ENCODE results near the gene ARHGEF37.

Gene ARHGEF37

GRCh38 chr5:149604321-149604720 is 23.0 kb downstream of the ARHGEF37 start:
- DNase-seq: no peak

DNA sequence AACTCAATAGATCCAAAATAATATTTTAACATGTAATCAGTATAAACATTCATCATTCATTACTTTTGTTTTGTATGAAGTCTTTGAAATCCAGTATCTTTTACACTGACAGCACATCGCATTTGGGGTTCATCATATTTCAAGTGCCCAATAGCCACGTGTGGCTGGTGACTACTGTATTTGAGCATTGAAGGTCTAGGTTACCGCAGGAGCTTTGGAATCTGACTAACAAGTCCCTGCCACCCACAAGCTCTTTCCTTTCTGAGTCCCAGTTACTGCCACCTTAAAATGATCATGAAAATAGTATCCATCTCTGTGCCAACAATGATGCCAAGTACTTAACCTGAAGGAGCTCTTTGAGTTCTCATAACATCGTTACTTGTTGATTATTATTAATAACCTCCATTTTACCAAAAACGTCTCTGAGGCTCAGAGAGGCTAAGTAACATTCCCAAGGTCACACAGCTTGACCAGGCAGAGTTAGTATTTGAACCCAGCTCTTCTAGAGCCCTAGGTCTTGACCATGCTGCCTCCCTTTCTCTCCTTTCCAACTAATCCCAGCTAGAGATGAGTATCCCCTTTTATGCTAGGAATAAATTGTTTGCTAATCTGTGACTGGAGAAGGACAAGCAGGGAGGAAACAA is 24.2 kb downstream of the ARHGEF37 start:
- no peak for DNase-seq

DNA sequence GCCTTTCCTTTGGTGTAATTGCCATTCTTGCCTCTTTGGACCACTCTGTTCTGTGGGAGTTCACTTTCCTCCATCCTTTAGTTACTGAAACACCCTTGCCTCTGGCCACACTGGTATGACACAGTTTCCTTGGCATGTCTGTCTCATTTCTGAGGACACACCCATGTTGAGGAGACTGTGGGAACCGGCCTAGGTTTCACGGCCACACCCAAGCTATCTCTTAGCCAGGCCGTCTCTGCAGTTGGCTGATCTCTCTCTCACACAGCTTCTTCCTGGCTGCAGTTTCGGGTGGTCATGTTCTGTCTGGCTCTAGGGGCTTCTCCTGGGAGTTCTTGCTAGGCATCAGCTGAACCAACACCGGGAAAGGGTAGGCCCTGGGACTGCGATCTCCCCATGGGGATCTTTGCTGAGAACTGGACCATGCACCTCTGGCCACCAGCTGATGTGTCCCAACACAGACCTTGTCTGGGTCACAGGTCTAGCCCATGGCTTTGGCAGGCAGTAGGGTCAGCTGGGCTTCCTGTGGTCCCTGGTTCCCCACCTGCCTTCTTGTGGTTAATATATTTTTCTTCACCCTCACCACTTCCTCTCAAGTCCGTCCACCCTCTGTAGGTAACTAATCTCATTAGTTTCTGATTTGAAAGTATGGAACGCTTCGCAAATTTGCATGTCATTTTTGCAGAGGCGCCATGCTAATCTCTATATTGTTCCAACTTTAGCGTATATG is 24.9 kb downstream of the ARHGEF37 start:
- peak in 1 of 2 donors; percentile 7 for DNase-seq

GRCh38 chr5:149608936-149609545 is 27.7 kb downstream of the ARHGEF37 start:
- DNase-seq: no peak

DNA sequence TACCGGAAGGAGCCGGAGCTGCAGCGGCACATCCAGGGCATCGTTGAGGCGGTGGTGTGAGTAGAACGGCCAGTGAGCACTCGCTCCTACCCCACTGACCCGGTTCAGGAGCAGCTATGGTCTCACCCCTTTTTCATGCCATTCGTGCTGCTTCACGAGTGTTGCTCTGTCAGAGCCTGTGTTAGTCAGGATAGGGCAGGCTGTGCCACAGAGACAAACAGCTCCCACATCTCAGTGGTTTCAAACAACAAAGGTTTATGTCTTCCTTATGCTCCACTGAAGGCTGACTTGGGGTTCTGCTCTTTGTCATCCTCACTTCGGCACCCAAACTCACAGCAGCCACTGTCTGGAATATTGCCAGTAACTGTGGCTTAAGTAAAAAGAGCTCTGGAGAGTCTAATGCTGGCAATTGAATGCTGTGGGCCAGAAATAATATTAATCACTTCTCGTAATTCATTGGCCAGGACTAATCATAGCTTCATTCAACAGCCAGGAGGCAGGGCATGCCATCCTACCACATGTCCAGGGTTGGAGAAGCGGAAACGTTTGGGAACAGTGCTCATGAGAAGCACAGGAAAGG is 28.4 kb downstream of the ARHGEF37 start:
- DNase-seq: no peak

- DNase-seq: no peak
Observed at GRCh38 chr5:149610589-149611255, 29.4 kb downstream of the ARHGEF37 start.

- no peak for DNase-seq
Observed at GRCh38 chr5:149611326-149611725, 30.0 kb downstream of the ARHGEF37 start.

GRCh38 chr5:149614034-149614907 is 33.0 kb downstream of the ARHGEF37 start:
- no peak for DNase-seq

DNA sequence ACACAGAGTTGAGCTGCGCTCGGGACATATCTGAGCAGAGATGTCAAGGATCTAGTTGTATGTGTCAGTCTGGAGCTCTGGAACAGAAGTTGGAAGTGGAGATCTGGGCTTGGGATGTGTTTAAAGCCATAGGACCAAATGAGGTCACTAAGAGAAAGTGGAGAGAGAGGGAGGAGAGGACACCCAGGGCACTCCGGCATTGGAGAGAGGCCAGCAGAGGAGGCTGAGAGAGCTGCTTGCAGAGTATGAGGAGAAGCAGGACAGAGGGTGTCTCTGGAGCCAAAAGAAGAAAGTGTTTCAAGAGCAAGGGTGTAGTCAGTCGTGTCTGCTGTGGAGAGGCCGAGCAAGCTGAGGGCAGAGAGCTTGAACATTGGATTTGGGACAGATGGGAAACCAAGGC is 34.7 kb downstream of the ARHGEF37 start:
- DNase-seq: no peak

- no peak for DNase-seq
Observed at GRCh38 chr5:149616727-149617285, 35.5 kb downstream of the ARHGEF37 start.

DNA sequence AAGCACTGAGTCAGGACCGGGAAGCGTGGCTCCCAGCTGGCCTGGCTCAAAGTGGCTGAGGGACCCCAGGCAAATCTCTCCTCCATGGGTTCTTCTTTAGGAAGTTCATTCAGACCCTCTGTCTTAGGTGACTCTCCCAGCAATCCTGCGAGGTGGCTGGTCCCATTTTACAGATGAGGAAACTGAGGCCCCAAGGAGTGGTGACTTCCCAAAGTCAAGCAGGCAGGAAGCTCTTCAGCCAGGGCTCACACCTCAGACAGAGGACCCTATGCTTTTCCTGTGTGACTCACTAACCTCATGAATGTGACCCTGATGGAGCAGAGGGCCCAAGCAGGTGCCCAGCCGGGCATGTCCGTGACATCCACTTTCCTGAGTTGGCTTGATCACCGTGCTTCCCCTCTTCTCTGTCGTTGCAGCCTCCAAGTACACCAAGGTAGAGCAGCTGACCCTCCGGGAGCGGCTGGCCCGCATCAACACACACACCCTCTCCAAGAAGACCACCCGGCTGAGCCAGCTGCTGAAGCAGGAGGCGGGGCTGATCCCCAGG is 36.5 kb downstream of the ARHGEF37 start:
- DNase-seq: no peak

- DNase-seq: peak; percentile 9 to 13
Observed at GRCh38 chr5:149618581-149619248, 37.4 kb downstream of the ARHGEF37 start.

- no peak for DNase-seq
Observed at GRCh38 chr5:149621415-149622098, 40.3 kb downstream of the ARHGEF37 start.

DNA sequence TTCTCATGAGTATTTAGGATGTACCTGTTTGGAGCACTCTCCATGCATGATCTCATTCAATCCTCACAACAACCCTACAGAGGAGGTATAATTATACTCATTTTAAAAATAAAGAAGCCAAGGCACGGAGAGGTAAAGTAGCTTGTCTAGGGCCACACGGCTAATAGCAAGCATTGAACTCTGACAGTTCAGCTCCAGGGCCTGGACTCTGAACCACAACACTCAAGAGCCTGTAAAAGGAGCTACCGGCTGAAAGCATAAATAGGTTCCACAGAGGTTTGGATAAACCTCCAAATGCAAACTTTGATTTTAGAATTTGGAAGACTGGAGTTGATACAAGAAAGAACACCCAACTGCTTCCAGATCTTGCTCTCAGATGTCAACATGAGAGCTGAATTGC is 41.2 kb downstream of the ARHGEF37 start:
- DNase-seq: no peak

GRCh38 chr5:149623473-149623872 is 42.2 kb downstream of the ARHGEF37 start:
- no peak for DNase-seq

GRCh38 chr5:149627070-149627469 is 45.8 kb downstream of the ARHGEF37 start:
- no peak for DNase-seq

DNA sequence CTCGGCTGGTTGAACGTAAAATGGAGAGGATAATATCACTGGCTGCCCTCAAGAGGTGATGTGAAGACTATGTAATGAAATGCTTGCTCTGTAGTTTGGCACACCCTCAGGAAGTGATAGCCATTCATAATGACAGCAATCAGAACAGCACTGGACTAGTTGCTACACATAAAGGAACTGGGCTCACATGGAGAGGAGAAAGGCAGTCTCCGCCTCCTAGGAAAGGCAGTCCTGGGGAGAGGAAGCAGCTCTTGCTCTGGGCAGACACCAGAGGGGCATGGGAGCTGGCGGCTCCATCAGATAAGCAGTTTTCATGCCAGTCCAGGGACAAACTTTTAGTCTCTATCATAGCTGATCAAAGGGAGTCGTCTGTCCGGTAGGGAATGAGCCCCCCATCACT is 46.9 kb downstream of the ARHGEF37 start:
- no peak for DNase-seq

- DNase-seq: no peak
Observed at GRCh38 chr5:149628846-149629388, 47.6 kb downstream of the ARHGEF37 start.

DNA sequence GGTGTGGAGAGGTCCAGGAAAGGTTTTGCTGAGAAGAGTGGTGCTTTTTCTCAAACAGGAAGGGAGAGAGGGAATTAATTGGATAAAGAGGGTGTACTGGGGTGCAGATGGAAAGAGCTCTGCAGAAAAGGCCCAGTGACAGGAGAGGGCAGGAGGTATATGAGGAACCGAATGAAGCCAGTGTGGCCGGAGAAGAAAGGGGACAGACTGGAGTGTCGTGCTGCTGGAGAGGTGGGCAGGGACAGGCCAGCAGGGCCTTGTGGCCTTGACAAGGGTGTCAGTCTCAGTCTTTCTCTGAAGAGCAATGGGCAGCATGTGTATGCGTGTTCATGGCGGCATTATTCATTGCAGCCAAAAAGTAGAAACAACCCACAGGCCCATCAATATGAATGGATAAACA is 48.1 kb downstream of the ARHGEF37 start:
- no peak for DNase-seq

DNA sequence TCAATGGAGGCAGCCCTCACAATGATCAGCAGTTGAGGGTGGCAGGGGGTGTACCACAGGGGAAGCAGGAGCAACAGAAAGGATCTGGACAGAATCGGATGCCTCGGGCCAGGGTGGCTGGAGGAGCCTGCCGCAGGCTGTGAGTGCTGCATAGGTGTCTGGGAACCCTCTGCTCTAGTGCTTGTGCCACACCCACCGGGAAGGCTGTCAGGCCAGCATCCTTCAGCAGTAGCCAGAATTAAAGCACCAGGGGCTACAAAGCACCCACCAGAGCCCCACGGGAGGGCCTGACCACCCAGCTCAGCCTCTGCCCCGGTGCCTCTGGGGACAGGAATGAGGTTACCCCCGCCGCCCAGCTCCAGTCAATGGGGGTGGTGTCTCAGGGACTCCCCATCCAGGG is 49.0 kb downstream of the ARHGEF37 start:
- no peak for DNase-seq

Data from CD4-positive, alpha-beta T cell treated with Interleukin-1 beta for 1 hour (primary cell).